SK-N-SH treated with all-trans-retinoic acid at 6 μM for 48 hours (cell line): ENCODE measurements around the gene HABP4.

ENCODE experiments used
- ARNTL ChIP-seq: fragments of 450-650 bp; formaldehyde crosslinking; IDR thresholded peaks from 2 replicates; pipeline ENCODE4 v1.5.0; 2020; ENCODE audit warnings: low read depth, mild to moderate bottlenecking, moderate library complexity, borderline replicate concordance
- ZFP3 ChIP-seq: fragments of 250-450 bp; sonication (Bioruptor Pico); IDR thresholded peaks from 2 replicates; pipeline ENCODE4 v1.5.0; 2020; ENCODE audit warnings: mild to moderate bottlenecking, moderate library complexity
- TF ChIP-seq, protein P1 (sequence below): fragments of 250-450 bp; sonication (Bioruptor Pico); IDR thresholded peaks from 2 replicates; pipeline ENCODE4 v1.8.0; 2020; ENCODE audit warnings: mild to moderate bottlenecking, moderate library complexity, borderline replicate concordance

DNA sequence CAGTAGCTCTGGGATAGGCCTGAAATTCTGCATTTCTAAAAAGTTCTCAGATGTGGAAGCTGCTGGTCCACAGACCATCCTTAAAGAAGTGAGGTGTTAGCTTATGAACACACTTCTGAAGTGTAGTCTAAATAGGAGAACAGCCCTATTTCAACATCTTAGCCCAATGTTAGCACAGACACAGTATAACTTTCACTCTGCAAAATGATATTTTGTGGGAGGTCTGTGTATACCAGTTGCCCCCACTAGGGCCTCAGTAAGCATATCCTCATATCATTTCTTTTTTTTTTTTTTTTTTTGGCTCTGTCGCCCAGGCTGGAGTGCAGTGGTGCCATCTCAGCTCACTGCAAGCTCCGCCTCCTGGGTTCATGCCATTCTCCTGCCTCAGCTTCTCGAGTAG, 7.5 kb upstream of the HABP4 start:
- TF ChIP-seq, protein P1, sequence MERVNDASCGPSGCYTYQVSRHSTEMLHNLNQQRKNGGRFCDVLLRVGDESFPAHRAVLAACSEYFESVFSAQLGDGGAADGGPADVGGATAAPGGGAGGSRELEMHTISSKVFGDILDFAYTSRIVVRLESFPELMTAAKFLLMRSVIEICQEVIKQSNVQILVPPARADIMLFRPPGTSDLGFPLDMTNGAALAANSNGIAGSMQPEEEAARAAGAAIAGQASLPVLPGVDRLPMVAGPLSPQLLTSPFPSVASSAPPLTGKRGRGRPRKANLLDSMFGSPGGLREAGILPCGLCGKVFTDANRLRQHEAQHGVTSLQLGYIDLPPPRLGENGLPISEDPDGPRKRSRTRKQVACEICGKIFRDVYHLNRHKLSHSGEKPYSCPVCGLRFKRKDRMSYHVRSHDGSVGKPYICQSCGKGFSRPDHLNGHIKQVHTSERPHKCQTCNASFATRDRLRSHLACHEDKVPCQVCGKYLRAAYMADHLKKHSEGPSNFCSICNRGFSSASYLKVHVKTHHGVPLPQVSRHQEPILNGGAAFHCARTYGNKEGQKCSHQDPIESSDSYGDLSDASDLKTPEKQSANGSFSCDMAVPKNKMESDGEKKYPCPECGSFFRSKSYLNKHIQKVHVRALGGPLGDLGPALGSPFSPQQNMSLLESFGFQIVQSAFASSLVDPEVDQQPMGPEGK (CRISPR knock-in tag): no peak
- TF ChIP-seq ZFP3 (no peak), ARNTL (CRISPR knock-in tag) (no peak)
